Activated CD4-positive, alpha-beta T cell treated with anti-CD3 and anti-CD28 coated beads, Interleukin-2, amount 50 U/mL, for 1 hour (primary cell): ENCODE data around the gene MUC5AC.
"Not testable (repeated sequence)": the region's sequence is repeated elsewhere in the genome, so short reads cannot be mapped to it uniquely, and the experiment has no call there.

Experiments used
- DNase-seq: peaks from one replicate; pipeline ENCODE4 v3.0.0-alpha.2; 2020

The MUC5AC gene, protein sequence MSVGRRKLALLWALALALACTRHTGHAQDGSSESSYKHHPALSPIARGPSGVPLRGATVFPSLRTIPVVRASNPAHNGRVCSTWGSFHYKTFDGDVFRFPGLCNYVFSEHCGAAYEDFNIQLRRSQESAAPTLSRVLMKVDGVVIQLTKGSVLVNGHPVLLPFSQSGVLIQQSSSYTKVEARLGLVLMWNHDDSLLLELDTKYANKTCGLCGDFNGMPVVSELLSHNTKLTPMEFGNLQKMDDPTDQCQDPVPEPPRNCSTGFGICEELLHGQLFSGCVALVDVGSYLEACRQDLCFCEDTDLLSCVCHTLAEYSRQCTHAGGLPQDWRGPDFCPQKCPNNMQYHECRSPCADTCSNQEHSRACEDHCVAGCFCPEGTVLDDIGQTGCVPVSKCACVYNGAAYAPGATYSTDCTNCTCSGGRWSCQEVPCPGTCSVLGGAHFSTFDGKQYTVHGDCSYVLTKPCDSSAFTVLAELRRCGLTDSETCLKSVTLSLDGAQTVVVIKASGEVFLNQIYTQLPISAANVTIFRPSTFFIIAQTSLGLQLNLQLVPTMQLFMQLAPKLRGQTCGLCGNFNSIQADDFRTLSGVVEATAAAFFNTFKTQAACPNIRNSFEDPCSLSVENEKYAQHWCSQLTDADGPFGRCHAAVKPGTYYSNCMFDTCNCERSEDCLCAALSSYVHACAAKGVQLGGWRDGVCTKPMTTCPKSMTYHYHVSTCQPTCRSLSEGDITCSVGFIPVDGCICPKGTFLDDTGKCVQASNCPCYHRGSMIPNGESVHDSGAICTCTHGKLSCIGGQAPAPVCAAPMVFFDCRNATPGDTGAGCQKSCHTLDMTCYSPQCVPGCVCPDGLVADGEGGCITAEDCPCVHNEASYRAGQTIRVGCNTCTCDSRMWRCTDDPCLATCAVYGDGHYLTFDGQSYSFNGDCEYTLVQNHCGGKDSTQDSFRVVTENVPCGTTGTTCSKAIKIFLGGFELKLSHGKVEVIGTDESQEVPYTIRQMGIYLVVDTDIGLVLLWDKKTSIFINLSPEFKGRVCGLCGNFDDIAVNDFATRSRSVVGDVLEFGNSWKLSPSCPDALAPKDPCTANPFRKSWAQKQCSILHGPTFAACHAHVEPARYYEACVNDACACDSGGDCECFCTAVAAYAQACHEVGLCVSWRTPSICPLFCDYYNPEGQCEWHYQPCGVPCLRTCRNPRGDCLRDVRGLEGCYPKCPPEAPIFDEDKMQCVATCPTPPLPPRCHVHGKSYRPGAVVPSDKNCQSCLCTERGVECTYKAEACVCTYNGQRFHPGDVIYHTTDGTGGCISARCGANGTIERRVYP (N-terminal part only)

DNA sequence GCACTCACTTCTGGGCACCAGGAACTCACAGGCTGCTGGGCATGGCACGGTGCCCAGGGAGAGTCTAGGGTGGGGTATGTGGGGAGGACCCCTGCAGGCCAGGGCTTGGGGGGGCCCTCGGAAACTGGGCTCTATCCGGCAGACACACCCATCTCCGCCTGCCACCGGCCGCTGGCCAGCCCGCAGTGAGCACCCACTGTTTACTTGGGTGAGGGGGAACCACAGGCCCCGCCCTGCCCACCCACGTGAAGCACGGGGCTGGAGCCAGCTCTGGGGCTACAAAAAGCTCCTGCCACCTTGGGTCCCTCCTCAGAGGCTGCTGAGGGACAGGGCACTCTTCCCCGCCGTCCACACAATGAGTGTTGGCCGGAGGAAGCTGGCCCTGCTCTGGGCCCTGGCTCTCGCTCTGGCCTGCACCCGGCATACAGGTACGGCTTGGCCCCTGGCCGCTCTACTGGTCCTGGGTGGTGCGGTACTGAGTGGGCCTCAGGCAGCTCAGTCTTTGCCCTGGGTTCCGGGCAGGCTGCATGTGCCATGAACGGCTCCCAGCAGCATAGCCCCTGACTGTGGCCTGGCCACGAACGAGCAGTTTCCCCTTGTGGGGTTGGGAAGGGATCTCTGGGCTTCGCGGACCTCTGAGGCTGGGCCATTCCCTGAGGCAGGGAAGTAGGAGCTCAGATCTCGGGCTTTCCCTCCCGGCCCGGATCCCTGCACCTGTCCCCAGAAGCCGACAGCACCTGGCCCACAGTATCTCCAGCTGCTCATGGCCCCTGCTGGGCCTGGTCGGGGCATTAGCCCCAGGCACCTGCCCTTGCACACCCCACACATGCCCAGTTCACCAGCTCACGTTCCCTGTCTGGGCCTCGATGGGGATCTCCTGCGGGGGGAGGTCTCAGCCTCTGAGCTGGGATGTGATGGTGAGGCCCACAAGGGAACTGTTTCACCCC lies at the start of gene MUC5AC:
TSS of gene MUC5AC (plus strand) at position 309 of the 947 bp plus-strand sequence. CDS start at position 356, 47 bp downstream.
- no peak for DNase-seq

GRCh38 chr11:1108246-1108900 lies 49.4 kb upstream of the MUC5AC start:
- DNase-seq, result no peak

GRCh38 chr11:1109101-1109917 lies 48.4 kb upstream of the MUC5AC start:
- DNase-seq, result no peak

DNA sequence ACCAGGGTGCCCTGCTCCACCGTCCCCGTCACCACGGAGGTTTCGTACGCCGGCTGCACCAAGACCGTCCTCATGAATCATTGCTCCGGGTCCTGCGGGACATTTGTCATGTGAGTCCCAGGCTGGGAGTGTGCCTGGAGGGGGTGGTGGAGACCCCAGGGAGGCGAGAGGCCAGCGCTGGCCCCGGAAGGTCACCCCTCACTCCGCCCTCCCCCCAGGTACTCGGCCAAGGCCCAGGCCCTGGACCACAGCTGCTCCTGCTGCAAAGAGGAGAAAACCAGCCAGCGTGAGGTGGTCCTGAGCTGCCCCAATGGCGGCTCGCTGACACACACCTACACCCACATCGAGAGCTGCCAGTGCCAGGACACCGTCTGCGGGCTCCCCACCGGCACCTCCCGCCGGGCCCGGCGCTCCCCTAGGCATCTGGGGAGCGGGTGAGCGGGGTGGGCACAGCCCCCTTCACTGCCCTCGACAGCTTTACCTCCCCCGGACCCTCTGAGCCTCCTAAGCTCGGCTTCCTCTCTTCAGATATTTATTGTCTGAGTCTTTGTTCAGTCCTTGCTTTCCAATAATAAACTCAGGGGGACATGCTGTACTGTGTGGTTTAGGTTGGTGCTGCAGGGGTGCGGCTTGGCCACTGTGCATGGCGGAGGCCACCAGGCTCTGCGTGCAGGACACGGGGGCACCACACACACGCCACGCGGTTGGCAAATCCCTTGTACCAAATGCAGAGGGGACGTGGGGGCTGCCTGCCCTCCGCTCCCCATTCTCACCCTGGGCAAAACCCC lies 47.6 kb upstream of the MUC5AC start:
- DNase-seq, result no peak

DNA sequence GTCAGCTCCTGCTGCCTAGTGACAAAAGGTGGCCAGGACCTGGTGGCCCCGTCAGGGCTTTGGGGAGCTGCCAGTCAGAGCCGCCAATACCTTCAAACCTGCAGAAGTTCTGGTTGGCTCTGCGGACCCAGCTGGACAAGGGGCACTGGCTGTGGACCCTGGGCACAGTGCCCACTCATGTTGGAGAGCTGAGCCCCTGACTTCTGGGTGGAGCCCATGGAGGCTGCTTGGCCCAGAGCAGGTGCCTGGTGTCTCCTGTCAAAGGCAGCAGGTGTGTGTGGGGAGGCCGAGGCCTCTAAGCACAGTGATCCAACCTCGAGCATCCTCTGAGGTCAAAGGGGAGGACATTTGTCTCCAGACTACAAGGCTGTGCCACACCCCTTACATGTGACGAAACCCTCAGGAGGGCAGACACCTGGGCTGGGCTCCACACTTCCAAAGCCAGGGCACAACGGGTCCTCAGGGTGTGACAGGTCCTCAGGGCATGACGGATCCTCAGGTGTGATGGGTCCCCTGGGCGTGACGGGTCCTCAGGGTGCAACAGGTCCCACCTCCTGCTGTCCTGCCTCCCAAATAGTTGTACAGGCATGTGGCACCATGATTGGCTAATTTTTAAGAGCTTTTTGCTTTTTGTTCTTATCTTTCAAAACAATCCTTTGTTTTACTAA lies 46.1 kb upstream of the MUC5AC start:
- DNase-seq, result no peak

GRCh38 chr11:1112351-1113191 lies 45.2 kb upstream of the MUC5AC start:
- no peak for DNase-seq

DNA sequence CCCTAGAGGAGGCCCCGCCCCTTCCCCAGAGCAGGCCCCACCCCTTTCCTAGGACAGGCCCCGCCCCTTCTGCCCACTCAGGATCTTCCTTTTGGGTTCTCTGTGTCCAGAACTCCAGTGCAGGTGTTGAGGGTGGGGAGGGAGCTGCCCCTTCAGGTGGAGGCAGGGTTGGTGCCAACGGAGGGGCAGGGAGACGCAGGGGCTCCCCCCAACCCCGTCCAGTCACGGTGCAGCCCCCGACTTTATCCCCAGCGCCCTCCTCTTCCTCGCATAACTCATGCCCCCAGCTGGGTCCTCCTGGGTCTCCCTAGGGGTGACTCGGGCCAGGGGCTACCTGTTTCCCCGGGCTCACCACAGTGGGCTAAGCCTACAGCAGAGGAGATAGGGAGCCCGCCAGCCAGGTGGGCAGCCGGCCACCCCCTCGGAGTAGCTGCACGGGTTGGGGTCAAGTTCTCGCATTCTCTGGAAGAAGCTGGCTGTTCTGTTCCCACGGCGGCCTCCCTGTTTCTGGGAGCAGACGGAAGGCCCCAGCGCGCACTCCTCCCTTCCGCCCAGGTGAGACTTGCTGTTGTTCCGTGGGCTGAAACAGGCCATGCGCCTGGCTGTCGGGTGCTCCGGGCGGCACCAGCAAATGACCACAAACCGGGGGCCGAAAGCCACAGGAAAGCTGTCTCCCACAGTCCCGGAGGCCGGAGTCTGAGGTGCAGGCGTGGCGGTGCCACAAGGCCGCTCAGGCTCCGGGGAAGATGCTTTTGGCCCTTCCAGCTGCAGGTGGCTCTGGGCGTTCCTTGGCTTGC lies 44.1 kb upstream of the MUC5AC start:
- no peak for DNase-seq

GRCh38 chr11:1115292-1115691 lies 42.5 kb upstream of the MUC5AC start:
- DNase-seq, result not testable (repeated sequence)

DNA sequence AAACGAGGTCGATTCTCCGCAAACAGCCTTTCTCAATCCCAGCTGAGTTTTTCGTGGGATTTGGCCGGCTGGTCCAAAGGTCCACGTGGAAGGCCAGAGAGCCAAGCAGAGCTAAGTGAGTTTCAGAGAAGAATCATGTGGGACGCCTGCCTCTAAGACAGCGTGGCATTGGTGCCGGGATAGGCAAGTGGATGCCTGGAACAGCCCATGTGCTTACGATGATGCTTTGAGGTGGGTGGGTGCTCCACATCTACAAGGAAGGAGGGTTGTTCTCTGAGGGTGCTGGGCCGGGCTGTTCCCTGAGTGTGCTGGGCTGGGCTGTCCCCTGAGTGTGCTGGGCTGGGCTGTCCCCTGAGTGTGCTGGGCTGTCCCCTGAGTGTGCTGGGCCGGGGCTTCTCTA lies 41.6 kb upstream of the MUC5AC start:
- no peak for DNase-seq

- DNase-seq, result no peak
Observed at GRCh38 chr11:1116666-1117390, 40.9 kb upstream of the MUC5AC start.

DNA sequence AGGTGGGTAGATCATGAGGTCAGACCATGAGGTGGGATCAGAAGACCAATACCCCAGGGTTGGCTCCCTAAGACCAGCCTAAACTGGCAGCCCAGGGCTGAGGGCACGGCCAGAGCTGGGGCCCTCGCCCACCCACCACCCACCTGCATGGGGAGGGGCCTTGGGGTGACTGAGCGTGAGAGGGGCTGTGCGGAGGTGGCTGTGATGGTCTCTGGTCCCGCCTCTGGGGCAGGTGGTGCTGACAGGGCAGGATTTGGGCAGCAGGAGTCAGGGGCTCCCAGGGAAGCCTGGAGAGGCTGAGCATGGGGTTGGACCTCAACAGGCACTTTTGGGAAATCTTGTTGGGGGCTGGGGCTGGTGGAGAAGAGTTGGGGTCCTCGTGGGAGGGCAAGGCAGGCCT lies 39.8 kb upstream of the MUC5AC start:
- DNase-seq, result no peak

DNA sequence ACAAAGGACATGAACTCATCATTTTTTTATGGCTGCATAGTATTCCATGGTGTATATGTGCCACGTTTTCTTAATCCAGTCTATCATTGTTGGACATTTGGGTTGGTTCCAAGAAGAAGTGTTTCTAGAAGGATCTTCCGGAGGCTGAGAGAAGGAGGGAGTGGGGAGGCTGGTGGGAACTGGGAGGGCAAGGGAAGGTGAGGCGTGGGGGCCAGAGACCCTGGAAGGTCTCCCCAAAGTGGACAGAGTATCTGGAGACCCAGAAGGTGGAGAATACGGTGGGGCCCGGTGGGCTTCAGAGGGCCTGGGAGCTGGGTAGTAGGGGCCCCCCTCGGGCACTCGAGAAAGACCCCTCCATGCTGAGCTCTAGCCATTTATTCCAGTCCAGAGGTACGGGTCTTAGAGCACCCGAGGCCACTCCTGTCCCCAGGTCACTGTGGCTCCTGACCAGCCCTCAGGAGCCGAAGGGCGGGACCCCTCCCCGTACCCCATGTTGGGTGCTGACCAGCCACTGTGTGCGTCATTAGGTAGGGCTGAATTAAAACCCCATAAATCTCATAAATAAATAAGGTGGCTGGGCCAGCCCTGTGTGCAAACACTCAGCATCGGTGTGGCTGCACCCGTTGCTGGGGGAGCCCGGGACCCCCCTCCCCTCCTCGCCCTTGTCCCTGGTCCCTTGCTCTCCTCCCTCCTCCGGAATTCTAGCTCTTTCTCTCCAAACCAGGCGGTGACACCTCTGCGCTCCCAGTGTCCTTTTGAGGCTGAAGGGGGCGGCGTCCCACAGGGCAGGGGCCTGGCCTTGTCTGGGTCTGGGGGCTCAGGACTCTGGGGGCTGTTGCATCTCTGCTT lies 38.8 kb upstream of the MUC5AC start:
- DNase-seq, result no peak

- no peak for DNase-seq
Observed at GRCh38 chr11:1119604-1120146, 38.1 kb upstream of the MUC5AC start.

DNA sequence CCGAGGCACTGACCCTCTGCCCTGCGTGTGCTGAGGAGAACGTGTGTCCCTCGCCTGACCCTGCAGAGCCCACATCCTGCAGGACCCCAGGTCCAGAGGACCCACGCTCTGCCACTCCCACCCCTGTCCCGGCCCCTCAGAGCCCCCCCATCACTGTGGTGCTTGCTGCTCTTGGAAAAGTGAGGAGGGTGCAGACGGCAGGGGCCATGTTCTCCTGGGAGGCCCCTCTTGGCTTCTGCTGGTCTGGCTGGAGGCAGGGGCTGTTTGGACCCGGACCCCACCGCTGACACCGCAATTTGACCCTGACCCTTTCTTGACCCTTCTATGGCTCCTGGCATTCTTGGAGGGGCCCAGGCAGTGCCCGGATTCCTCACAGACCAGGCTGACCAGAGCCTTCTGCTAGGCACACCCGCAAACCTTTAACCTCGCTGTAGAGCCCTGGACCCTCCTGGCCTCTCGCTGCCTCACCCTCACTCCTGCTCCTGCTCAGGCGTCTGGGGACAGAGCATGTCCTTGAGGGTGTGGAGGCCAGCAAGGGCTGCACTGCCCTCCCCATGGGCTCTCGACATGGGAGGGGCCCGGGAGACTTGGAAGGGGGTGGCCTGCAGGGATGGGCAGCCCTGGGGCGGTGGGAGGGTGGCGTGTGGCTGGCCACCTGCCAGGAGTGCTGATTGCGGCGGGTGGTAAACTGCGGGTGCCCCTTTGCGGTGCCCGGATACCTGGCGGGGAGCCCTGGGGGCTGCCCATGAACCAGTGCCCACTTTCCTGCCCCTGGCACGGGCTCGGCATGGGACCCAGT lies 37.0 kb upstream of the MUC5AC start:
- DNase-seq, result no peak
